Thymus (tissue), 11 donors: Measurements from ENCODE around the gene EEF1A1. TPM values are rescaled to one million over a fixed set of nuclear protein-coding genes. Genes with fewer than 3 reads are reported as not detected.
"Not testable (repeated sequence)": the region's sequence is repeated elsewhere in the genome, so short reads cannot be mapped to it uniquely, and the experiment has no call there.

ENCODE experiments used
- DNase-seq, 9 donors: peaks; one replicate each; pipeline ENCODE4 v3.0.0-alpha.2; 2013; ENCODE audit warnings: low spot score in 9 of 9, low read depth in 6 of 9, missing footprints in 1 of 9
- H3K27ac ChIP-seq, 2 donors: one replicate each; pipeline ENCODE4 v1.5.1; 2013; ENCODE audit warnings: control low read depth in 1 of 2, low read depth in 1 of 2, low read length in 1 of 2, mild to moderate bottlenecking in 1 of 2, moderate library complexity in 1 of 2
- H3K27me3 ChIP-seq, 2 donors: one replicate each; pipeline ENCODE4 v1.5.1; 2013; ENCODE audit warnings: low read length in 1 of 2; ENCODE audit not compliant: control insufficient read depth in 2 of 2, insufficient read depth in 1 of 2
- H3K36me3 ChIP-seq, 2 donors: one replicate each; pipeline ENCODE4 v1.5.1; 2013; ENCODE audit warnings: low read length in 1 of 2, mild to moderate bottlenecking in 1 of 2, moderate library complexity in 1 of 2; ENCODE audit not compliant: control insufficient read depth in 2 of 2, insufficient read depth in 2 of 2
- H3K4me1 ChIP-seq, 2 donors: one replicate each; pipeline ENCODE4 v1.5.1; 2013; ENCODE audit warnings: low read length in 2 of 2; ENCODE audit not compliant: control insufficient read depth in 2 of 2, insufficient read depth in 2 of 2
- H3K4me3 ChIP-seq, 2 donors: one replicate each; pipeline ENCODE4 v1.5.1; 2013; ENCODE audit warnings: low read length in 2 of 2, control low read depth in 1 of 2, mild to moderate bottlenecking in 1 of 2
- H3K9me3 ChIP-seq, 2 donors: one replicate each; pipeline ENCODE4 v1.5.1; 2013; ENCODE audit warnings: low read length in 1 of 2, mild to moderate bottlenecking in 1 of 2; ENCODE audit not compliant: control insufficient read depth in 2 of 2, insufficient read depth in 1 of 2
- WGBS: extraction: QIAGEN DNeasy Blood & Tissue Kit; methylation state at CpG from one replicate; pipeline ENCODE4 v1.1.7; 2013; 5-methylcytosine and 5-hydroxymethylcytosine counted together
- polyA plus RNA-seq: library from polyadenylated mRNA; stranded (reverse); fragments of 200-250 nt; gene quantifications from one replicate; pipeline ENCODE4 v1.2.3, GENCODE V29; 2013
- total RNA-seq: library from RNA; stranded (reverse); fragments of 120-200 nt; gene quantifications from one replicate; pipeline ENCODE4 v1.2.4, GENCODE V29; 2013
- donor health status: healthy.

EEF1A1 gene
- total and polyA plus RNA-seq, 2 donors, result 12,119 to 18,464 TPM

- no peaks in the 10 kb centered on the region for H3K9me3 ChIP-seq
- H3K4me1 ChIP-seq, result no peaks in the 10 kb centered on the region
- no peak overlapping the region for H3K4me3 ChIP-seq
- no peak overlapping the region for H3K27ac ChIP-seq
- H3K36me3 ChIP-seq, result no peaks in the 10 kb centered on the region
- no peaks in the 10 kb centered on the region for H3K27me3 ChIP-seq
- 97% methylated on average over 9 of the region's 9 CpGs for WGBS
- no peak for DNase-seq
These were observed 40.1 kb upstream of the EEF1A1 start for GRCh38 chr6:73560853-73561407.

DNA sequence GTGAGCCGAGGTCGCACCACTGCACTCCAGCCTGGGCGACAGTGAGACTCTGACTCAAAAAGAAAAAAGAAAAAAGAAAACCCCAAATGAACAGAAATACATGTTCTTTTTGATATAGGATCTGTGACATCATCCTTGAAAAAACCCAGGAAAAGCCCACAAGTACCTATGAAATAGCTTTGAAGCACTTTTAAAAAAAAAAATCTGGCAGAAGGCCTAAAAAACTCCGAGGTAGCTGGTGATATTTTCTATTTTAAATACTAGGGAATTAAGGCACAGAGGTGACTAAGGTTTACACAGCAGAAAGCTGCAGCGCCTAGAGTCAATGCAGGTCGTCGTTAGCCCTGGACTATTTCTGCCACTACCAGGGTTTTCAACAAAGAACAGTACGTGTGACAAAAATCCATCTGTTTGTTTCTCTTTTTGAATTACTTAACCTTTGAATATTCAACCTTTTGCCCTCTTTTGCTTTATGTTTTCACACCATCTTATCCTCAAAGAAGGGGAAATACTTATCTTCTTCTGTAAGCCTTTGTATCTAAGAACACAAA, 39.4 kb upstream of the EEF1A1 start:
- Histone ChIP-seq H3K27me3 (no peaks in the 10 kb centered on the region), H3K9me3 (no peaks in the 10 kb centered on the region), H3K36me3 (no peaks in the 10 kb centered on the region), H3K4me1 (no peaks in the 10 kb centered on the region), H3K4me3 (no peak overlapping the region), H3K27ac (no peak overlapping the region)
- DNase-seq, result no peak
- 92% methylated on average over 8 of the region's 8 CpGs for WGBS

GRCh38 chr6:73559399-73559794, 38.6 kb upstream of the EEF1A1 start:
- not testable (repeated sequence) for H3K36me3 ChIP-seq, H3K27ac ChIP-seq, H3K27me3 ChIP-seq, H3K9me3 ChIP-seq, DNase-seq, H3K4me1 ChIP-seq, H3K4me3 ChIP-seq
- whole genome bisulfite sequencing, result 98% methylated on average over 12 of the region's 12 CpGs

DNA sequence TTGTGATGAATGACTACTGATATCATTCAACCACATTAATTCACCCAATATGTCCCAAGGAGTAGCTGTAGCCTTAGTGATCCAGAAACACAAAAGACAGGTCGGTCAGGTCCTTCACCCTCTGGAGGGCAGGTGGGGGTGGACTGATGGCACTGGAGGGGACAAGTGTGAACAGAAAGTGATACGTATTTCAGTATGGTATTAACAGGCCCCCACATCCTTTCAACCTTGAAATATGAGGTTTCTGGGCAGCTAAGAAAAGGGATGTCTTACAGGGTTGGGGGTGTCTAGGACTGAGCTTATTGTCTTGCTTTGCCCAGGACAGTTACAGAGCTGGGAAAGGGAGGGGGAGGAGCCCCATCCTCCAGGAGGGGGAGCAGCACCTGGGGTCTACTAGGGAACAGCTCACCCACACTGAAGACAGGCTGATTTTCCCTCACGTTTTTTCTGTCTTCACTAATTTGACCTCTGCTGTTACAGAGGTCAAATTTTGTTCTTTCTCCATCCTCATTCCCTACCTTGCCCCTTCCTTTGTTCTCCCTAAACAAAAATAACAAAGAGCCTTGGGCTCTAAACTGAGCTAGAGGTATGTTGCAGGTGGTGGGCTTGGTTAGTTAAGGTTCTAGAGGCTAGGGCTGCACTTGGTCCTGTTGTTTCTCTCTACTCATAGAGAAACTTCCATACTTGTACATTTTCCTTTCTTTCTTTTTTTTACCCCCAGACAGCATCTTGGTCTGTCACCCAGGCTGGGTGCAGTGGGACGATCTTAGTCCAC, 38.0 kb upstream of the EEF1A1 start:
- H3K9me3 ChIP-seq, result no peaks in the 10 kb centered on the region
- H3K36me3 ChIP-seq, result no peaks in the 10 kb centered on the region
- no peak for DNase-seq
- H3K27ac ChIP-seq, result no peak overlapping the region
- no peaks in the 10 kb centered on the region for H3K27me3 ChIP-seq
- H3K4me3 ChIP-seq, result no peak overlapping the region
- 92% methylated on average over 4 of the region's 4 CpGs for WGBS
- no peaks in the 10 kb centered on the region for H3K4me1 ChIP-seq

DNA sequence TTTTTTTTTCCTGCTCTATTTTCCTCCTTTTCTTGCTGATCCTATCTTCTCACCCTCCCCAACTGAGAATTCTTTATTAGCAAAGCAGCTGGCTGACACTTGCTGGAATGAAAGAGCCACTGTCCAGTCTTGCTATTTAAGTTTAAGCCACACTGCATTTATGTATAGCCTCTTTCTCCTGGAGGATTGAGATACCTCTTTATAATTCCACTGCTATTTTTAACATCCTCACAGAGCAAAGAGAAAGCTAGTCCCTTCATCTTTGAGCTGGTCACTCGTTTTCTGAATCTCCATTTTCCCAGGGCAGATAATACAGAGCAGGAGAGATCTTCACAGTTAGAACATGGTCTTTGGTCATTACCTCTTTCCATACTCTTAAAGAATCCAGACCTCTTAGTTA, 36.0 kb upstream of the EEF1A1 start:
- 87% methylated on average over 1 of the region's 1 CpG for WGBS
- no peaks in the 10 kb centered on the region for H3K4me1 ChIP-seq
- no peak overlapping the region for H3K4me3 ChIP-seq
- no peaks in the 10 kb centered on the region for H3K9me3 ChIP-seq
- H3K36me3 ChIP-seq, result no peaks in the 10 kb centered on the region
- H3K27ac ChIP-seq, result no peak overlapping the region
- no peak for DNase-seq
- no peaks in the 10 kb centered on the region for H3K27me3 ChIP-seq

DNA sequence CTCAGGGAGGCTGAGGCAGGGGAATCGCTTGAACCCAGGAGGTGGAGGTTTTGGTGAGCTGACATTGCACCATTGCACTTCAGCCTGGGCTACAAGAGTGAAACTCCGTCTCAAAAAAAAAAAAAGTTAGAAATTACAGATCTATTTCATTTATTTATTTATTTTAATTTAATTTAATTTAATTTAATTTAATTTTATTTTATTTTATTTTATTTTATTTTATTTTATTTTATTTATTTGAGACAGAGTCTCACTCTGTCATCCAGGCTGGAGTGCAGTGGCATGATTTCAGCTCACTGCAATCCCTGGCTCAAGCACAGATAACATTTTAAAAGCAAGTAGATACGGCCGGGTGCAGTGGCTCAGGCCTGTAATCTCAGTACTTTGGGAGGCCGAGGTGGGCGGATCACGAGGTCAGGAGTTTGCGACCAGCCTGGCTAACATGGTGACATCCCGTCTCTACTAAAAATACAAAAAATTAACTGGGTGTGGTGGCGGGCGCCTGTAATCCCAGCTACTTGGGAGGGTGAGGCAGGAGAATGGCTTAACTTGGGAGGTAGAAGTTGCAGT, 34.6 kb upstream of the EEF1A1 start:
- not testable (repeated sequence) for H3K4me3 ChIP-seq, DNase-seq, H3K27ac ChIP-seq, H3K9me3 ChIP-seq, H3K36me3 ChIP-seq, H3K27me3 ChIP-seq, H3K4me1 ChIP-seq
- over 99% methylated on average over 11 of the region's 11 CpGs for WGBS

DNA sequence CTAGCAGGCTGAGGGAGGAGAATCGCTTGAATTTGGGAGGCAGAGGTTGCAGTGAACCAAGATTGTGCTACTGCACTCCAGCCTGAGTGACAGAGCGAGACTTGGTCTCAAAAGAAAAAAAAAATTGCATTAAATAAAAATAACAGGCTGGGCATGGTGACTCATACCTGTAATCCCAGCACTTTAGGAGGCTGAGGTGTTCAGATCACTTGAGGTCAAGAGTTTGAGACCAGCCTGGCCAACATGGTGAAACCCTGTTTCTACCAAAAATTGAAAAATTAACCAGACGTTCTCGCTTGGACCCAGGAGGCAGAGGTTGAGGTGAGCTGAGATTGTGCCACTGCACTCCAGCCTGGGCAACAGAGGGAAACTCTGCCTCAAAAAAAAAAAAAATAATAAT, 30.3 kb upstream of the EEF1A1 start:
- H3K4me1 ChIP-seq, H3K27me3 ChIP-seq, H3K9me3 ChIP-seq, H3K27ac ChIP-seq, DNase-seq, H3K4me3 ChIP-seq, H3K36me3 ChIP-seq: not testable (repeated sequence)
- 96% methylated on average over 4 of the region's 4 CpGs for WGBS

GRCh38 chr6:73548458-73549446, 27.9 kb upstream of the EEF1A1 start:
- Histone ChIP-seq H3K9me3 (no peaks in the 10 kb centered on the region), H3K4me3 (no peak overlapping the region), H3K27ac (no peak overlapping the region), H3K36me3 (no peaks in the 10 kb centered on the region), H3K27me3 (no peaks in the 10 kb centered on the region), H3K4me1 (no peaks in the 10 kb centered on the region)
- DNase-seq, result no peak
- WGBS, result 96% methylated on average over 12 of the region's 12 CpGs
